GM19351 (cell line): Measurements from ENCODE around the gene PIGT.

Source experiments
- ATAC-seq: cut with Tn5 transposase; IDR thresholded peaks from one replicate; pipeline ENCODE4 v1.9.1; 2021; ENCODE audit warnings: mild to moderate bottlenecking, moderate library complexity; ENCODE audit not compliant: unreplicated experiment

Gene PIGT

GRCh38 chr20:45427236-45428149 lies 11.6 kb downstream of the PIGT start:
- ATAC-seq, result no peak

- no peak for ATAC-seq
Measured at GRCh38 chr20:45429618-45430017, 13.7 kb downstream of the PIGT start.

GRCh38 chr20:45432294-45432693 lies 16.4 kb downstream of the PIGT start:
- peak; percentile 73 for ATAC-seq

GRCh38 chr20:45433316-45433715 lies 17.4 kb downstream of the PIGT start:
- no peak for ATAC-seq

- ATAC-seq, result no peak
Measured at GRCh38 chr20:45433976-45434375, 18.0 kb downstream of the PIGT start.

DNA sequence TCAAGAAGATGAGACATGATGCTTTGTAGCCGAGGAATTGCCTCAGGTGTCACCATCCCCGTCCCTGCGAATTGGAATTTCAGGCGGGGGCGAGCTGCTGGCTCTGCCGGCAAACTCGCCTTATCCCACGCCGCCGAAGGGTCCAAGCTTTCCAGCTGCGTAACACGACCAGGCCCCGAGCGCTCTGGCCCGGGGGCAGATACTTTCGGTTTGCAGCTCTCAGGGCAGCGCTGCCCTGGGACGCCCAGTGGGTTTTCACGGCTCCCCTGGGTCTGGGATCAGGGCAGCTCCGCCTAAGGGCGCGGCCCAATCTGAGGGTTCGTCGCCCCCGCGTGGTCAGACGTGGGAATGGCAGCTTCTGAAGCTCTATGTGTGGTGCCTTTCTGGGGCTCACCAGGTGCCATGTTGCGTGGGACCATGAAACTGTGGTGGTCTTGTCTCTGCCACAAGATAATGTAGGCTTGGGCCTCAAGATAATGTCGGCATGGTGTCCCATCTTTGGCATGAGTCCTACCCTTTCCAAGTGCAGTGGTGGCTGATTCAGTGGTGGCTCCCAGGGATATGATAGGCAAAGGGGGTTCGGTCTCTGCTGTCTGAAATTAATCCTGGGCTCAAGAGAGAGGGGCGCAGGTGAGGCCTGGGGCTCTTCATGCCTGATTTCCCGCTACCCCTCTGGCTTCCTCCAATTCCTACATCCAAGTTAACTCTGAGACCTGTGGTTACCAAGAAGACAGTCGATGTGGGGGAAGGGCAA lies 21.0 kb downstream of the PIGT start:
- ATAC-seq, result peak; percentile 82

DNA sequence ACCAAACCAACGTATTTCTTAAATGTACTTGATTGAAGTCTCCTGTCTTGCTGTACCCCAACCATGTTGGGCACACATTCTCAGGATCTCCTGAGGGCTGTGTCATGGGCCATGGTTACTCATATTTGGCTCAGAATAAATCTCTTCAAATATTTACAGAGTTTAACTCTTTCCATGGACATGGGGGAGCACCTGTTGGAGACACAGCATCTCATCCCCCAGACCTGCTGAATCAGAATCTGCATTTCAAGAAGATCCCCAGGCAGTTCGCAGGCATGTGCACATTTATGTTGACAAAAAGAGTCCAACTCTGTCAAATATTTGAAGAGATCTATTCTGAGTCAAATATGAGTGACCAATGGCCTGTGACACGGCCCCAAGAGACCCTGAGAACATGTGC lies 24.5 kb downstream of the PIGT start:
- ATAC-seq, result no peak

- ATAC-seq, result no peak
Measured at GRCh38 chr20:45440891-45441685, 25.1 kb downstream of the PIGT start.

- ATAC-seq, result no peak
Measured at GRCh38 chr20:45441746-45442145, 25.8 kb downstream of the PIGT start.

DNA sequence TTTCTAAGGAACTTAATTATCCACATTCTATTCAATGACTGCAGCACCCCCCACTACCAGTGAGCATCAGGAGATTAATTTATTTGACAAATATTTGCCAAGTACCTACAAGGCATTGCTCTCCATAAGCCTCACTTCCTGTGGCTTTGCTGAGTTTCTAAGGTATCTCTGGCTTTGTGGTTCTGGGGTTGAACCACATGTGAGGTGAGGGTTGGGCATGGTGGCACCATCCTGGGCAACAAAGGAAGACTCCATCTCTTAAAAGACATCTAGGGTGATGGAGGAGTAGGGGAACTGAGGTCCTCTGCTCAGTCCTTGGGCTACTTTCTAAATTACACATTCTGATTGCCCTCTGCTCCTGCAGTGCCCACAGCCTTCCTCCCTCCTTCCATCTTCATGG lies 28.1 kb downstream of the PIGT start:
- no peak for ATAC-seq

- ATAC-seq, result peak; percentile 62
Measured at GRCh38 chr20:45445805-45446562, 30.0 kb downstream of the PIGT start.

- no peak for ATAC-seq
Measured at GRCh38 chr20:45448270-45448669, 32.3 kb downstream of the PIGT start.

GRCh38 chr20:45449528-45449927 lies 33.6 kb downstream of the PIGT start:
- ATAC-seq, result no peak

GRCh38 chr20:45450097-45450818 lies 34.3 kb downstream of the PIGT start:
- no peak for ATAC-seq

DNA sequence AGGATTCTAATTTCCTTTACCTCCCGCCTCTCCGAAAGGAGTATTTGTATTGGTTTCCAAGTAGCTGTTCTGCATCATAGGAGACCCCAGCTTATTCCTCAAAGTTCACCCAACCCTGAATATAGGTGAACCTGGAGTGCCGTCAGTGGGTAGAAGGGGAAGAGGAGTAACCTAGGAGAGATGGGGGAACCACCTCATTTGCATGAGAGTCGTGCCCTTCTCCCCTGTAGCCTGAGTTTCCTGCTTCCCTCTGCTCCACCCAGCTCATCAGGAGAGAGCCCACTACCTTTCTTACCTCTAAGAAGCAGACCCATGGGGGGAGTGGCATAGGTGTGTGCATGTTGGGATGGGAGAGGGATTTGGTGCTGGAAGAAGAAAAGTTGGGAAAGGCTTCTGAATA lies 36.3 kb downstream of the PIGT start:
- no peak for ATAC-seq

GRCh38 chr20:45452772-45453691 lies 37.1 kb downstream of the PIGT start:
- ATAC-seq, result no peak

DNA sequence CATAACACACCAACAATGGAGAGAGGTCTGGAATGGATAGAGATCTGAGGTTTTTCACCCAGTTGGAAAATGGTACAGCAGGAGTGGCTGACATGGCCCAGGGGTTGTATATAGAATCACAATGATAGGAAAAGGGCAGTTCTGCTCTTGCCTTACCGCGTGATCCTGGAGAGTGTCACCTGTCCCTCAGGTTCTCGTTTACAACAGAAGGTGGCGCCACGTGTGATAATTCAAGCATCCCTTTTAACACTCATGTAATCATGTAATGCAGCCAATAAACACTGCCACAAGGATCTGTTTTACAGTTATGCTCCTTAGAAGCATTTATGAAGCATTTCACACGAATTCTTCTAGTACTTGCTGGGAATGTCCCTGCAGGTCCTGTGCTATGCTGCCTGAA lies 40.7 kb downstream of the PIGT start:
- no peak for ATAC-seq

GRCh38 chr20:45459606-45460005 lies 43.7 kb downstream of the PIGT start:
- ATAC-seq, result no peak

GRCh38 chr20:45461225-45461624 lies 45.3 kb downstream of the PIGT start:
- no peak for ATAC-seq
